Measurements from ENCODE around the gene P2RY8.
"Not testable (repeated sequence)": the region's sequence is repeated elsewhere in the genome, so short reads cannot be mapped to it uniquely, and the experiment has no call there.

P2RY8 gene

DNA sequence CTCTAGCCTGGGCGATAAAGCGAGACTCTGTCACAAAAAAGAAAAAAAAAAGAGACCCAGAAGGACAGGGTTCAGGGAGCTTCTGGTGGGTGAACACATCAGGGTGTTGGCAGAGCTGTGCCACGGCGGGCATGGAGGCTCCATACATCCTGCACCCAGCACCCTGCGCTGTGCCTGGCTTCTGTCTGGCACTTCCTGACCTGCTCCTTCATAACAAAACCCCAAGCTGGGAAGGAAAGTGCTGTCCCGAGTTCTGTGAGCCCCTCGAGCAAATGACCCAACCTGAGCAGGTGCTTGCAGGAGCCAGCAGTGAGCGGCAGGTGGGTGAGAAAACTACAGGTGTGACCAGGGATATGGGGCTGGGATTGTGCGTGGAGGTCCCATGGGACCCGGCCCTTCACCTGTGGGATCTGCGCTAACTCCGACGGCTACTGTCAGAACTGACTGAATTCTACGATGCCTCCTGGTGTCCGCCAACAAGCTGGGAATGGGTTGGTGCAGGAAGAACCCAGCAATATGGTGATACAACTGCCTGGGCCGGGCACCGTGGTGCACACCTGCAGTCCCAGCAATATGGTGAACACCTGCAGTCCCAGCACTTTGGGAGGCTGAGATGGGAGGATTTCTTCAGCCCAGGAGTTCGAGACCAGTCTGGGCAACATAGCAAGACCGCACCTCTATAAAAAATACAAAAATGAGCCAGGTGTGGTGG is 103.2 kb downstream of the P2RY8 start:
- no peaks in the 10 kb centered on the region for H3K27me3 ChIP-seq (ENCODE audit: control insufficient read depth, insufficient read depth, low read length)
- no peak overlapping the region for H3K4me3 ChIP-seq (ENCODE audit: low read length)
- no peak overlapping the region for H3K9ac ChIP-seq (ENCODE audit: low read length)
- H3K4me1 ChIP-seq (ENCODE audit: control insufficient read depth, insufficient read depth, low read length): no peaks in the 10 kb centered on the region
- H3K36me3 ChIP-seq (ENCODE audit: control insufficient read depth, insufficient read depth, low read length): peaks cover 14% of the 10 kb centered on the region
- H3K27ac ChIP-seq (ENCODE audit: low read depth, low read length): no peak overlapping the region

DNA sequence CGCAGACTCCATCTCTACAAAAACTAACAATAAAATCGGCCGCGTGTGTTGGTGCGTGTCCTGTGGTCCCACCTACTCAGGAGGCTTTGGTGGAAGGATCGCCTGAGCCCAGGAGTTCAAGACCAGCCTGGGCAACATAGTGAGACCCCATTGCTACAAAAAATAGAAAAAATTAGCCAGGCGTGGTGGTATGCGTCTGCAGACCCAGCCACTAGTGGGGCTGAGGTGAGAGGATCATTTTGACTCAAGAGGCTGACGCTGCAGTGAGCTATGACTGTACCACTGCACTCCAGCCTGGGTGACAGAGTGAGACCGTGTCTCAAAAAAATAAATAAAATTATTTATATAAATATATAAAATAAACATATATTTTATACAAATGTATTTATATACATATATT is 106.5 kb downstream of the P2RY8 start:
- Histone ChIP-seq H3K4me1 (ENCODE audit: control insufficient read depth, insufficient read depth, low read length) (no peaks in the 10 kb centered on the region), H3K36me3 (ENCODE audit: control insufficient read depth, insufficient read depth, low read length) (peaks cover 16% of the 10 kb centered on the region), H3K27me3 (ENCODE audit: control insufficient read depth, insufficient read depth, low read length) (no peaks in the 10 kb centered on the region), H3K4me3 (ENCODE audit: low read length) (no peak overlapping the region), H3K9ac (ENCODE audit: low read length) (no peak overlapping the region), H3K27ac (ENCODE audit: low read depth, low read length) (no peak overlapping the region)

DNA sequence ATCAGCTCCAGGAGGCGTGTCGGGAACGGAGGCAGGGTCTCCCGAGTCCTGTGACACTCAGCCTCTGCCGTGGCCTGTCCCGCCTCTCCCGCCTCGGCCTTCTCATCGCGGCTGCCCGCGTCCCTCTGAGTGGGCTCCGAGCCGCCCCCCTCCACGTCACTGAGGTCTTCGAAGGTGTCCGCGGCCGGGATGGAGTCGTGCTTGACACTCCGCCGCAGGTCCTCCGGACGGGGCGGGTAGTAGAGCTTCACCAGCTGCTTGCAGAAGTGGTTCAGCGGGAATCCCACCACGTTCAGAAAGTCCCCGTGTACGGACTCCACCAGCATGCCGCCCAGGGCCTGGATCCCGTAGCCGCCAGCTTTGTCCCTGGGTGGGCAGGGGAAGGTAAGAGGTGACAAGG is 109.2 kb downstream of the P2RY8 start:
- Histone ChIP-seq H3K27me3 (ENCODE audit: control insufficient read depth, insufficient read depth, low read length) (no peaks in the 10 kb centered on the region), H3K4me3 (ENCODE audit: low read length) (no peak overlapping the region), H3K36me3 (ENCODE audit: control insufficient read depth, insufficient read depth, low read length) (peaks cover 11% of the 10 kb centered on the region), H3K27ac (ENCODE audit: low read depth, low read length) (no peak overlapping the region), H3K9ac (ENCODE audit: low read length) (no peak overlapping the region), H3K4me1 (ENCODE audit: control insufficient read depth, insufficient read depth, low read length) (no peaks in the 10 kb centered on the region)

DNA sequence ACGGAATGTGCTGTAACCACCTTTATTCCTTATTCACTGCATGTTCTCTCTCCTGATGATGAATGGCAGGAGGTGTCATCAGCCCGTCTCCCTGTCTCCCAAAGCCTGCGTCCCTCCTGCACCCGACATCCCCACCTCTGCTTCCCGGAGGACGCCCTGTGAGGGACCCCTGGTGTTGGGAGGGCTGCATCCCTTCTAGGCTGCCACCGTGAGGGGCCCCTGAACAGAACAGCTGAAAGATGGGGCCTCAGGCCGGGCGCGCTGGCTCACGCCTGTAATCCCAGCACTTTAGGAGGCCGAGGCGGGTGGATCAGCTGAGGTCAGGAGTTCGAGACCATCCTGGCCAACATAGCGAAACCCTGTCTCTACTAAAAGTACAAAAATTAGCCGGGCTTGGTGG is 110.7 kb downstream of the P2RY8 start:
- not testable (repeated sequence) for H3K4me3 ChIP-seq (ENCODE audit: low read length); H3K4me1 ChIP-seq (ENCODE audit: control insufficient read depth, insufficient read depth, low read length); H3K9ac ChIP-seq (ENCODE audit: low read length); H3K27me3 ChIP-seq (ENCODE audit: control insufficient read depth, insufficient read depth, low read length); H3K27ac ChIP-seq (ENCODE audit: low read depth, low read length)
- peaks cover 15% of the 10 kb centered on the region for H3K36me3 ChIP-seq (ENCODE audit: control insufficient read depth, insufficient read depth, low read length)

DNA sequence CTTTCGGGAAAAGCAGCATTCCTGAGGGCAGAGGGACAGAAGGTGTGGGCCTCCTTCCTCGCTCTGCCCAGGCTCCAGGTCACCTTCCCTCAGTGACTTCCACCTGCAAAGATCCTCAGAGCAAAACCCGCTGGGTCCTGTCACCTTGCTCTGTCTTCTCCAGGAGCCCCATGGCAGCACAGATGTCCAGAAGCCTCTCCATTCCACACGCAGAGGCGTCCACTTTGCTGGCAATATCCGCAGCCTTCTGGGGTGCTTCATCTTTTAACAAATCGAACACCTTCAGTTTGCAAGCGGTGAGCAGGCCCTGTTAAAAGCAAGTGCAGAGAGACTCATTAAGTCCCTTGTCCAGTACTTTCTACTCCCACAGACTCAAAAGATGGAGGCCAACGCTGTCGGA is 111.6 kb downstream of the P2RY8 start:
- no peaks in the 10 kb centered on the region for H3K27me3 ChIP-seq (ENCODE audit: control insufficient read depth, insufficient read depth, low read length)
- no peaks in the 10 kb centered on the region for H3K4me1 ChIP-seq (ENCODE audit: control insufficient read depth, insufficient read depth, low read length)
- H3K27ac ChIP-seq (ENCODE audit: low read depth, low read length): no peak overlapping the region
- H3K4me3 ChIP-seq (ENCODE audit: low read length): no peak overlapping the region
- H3K9ac ChIP-seq (ENCODE audit: low read length): no peak overlapping the region
- H3K36me3 ChIP-seq (ENCODE audit: control insufficient read depth, insufficient read depth, low read length): peaks cover 17% of the 10 kb centered on the region

DNA sequence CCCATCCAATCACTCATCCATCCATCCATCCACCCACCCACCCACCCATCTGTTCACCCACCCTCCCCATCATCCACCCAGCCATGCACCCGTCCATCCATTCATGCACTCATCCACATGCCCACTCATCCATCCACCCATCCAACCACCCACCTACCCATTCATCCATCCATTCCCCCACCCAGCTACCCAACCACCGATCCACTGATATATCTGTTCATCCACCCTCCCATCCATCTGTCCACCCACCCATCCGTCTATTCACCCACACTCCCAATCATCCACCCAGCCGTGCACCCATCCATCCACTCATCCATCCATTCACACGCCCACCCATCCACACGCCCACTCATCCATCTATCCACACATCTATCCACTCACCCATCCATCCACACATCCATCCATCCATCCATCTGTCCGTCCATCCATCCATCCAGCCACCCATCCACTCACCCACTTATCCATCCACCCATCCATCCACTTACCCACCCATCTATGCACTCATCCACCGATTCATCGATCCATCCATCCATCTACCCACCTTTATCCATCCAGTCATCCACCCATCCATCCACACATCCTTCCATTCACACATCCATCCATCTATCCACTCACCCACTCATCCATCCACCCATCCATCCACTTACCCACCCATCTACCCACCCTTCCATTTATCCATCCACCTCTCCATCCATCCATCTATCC is 112.7 kb downstream of the P2RY8 start:
- Histone ChIP-seq H3K9ac (ENCODE audit: low read length) (no peak overlapping the region), H3K27me3 (ENCODE audit: control insufficient read depth, insufficient read depth, low read length) (no peaks in the 10 kb centered on the region), H3K4me1 (ENCODE audit: control insufficient read depth, insufficient read depth, low read length) (no peaks in the 10 kb centered on the region), H3K27ac (ENCODE audit: low read depth, low read length) (no peak overlapping the region), H3K4me3 (ENCODE audit: low read length) (no peak overlapping the region), H3K36me3 (ENCODE audit: control insufficient read depth, insufficient read depth, low read length) (peaks cover 17% of the 10 kb centered on the region)

DNA sequence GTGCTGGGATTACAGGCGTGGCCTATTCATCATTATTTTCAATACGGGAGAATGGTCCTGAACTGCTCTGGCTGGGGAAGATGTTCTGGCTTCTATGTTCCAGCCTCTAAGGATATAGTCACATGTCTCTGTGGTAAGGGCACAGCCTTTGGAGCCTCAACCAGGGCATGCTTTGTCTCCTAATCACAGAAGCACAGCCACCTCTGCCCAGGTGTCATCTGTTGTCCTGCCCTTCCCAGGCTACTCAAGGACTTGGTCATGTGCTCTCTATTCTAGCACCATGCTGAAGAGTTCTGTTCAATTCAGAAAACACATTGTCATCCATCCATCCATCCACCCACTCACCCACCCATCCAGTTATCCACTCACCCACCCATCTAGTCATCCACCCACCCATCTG is 113.8 kb downstream of the P2RY8 start:
- H3K27me3 ChIP-seq (ENCODE audit: control insufficient read depth, insufficient read depth, low read length): no peaks in the 10 kb centered on the region
- H3K36me3 ChIP-seq (ENCODE audit: control insufficient read depth, insufficient read depth, low read length): peaks cover 17% of the 10 kb centered on the region
- no peaks in the 10 kb centered on the region for H3K4me1 ChIP-seq (ENCODE audit: control insufficient read depth, insufficient read depth, low read length)
- no peak overlapping the region for H3K27ac ChIP-seq (ENCODE audit: low read depth, low read length)
- no peak overlapping the region for H3K9ac ChIP-seq (ENCODE audit: low read length)
- H3K4me3 ChIP-seq (ENCODE audit: low read length): no peak overlapping the region

DNA sequence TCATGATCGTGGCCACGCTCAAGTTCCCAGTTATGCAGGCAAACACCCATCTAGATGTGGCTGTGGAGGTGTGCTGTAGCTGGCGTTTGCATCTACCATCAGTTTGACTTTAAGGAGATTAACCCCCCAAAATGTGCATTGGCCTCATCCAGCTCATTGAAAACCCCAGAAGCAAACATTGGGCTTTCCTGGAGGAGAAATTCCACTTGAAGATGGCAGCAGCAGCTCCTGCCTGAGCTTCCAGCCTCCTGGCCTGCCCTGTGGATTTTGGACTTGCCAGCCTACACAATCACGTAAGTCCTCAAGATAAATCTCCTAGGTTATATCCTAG is 114.9 kb downstream of the P2RY8 start:
- no peaks in the 10 kb centered on the region for H3K4me1 ChIP-seq (ENCODE audit: control insufficient read depth, insufficient read depth, low read length)
- H3K4me3 ChIP-seq (ENCODE audit: low read length): no peak overlapping the region
- no peak overlapping the region for H3K27ac ChIP-seq (ENCODE audit: low read depth, low read length)
- H3K36me3 ChIP-seq (ENCODE audit: control insufficient read depth, insufficient read depth, low read length): peaks cover 16% of the 10 kb centered on the region
- H3K9ac ChIP-seq (ENCODE audit: low read length): no peak overlapping the region
- H3K27me3 ChIP-seq (ENCODE audit: control insufficient read depth, insufficient read depth, low read length): no peaks in the 10 kb centered on the region

DNA sequence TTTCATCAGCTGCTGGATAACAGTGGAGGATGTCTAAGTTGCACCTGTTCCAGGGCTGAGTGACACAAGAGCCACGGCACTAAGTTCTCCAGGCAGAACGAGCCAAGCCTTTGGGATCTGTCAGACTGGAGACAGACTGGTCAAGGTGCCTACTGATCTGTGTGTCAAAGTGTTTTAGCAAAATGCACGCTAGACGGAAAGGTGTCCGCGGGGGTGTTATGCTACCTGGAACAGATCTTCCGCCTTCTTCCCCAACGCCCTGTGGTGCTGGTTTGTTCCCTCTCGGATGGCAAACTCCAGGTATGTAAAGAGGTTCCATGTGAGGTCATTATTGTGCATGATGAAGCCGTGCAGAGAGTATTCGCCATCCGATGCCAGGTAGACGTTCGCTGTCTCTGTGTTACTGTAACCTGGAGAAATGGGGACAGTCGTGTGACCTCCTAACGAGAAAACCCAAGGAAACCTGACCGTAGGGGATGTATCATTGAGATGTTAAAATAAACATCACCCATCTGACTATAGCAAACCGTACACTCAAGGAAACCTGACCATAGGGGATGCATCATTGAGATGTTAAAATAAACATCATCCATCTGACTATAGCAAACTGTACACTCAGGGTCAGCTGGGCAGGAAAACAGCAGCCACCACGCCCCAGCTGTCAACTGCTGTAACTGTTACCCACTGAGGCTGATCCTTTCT is 115.4 kb downstream of the P2RY8 start:
- H3K9ac ChIP-seq (ENCODE audit: low read length): no peak overlapping the region
- no peak overlapping the region for H3K27ac ChIP-seq (ENCODE audit: low read depth, low read length)
- no peaks in the 10 kb centered on the region for H3K4me1 ChIP-seq (ENCODE audit: control insufficient read depth, insufficient read depth, low read length)
- H3K4me3 ChIP-seq (ENCODE audit: low read length): no peak overlapping the region
- H3K27me3 ChIP-seq (ENCODE audit: control insufficient read depth, insufficient read depth, low read length): no peaks in the 10 kb centered on the region
- H3K36me3 ChIP-seq (ENCODE audit: control insufficient read depth, insufficient read depth, low read length): peaks cover 21% of the 10 kb centered on the region

DNA sequence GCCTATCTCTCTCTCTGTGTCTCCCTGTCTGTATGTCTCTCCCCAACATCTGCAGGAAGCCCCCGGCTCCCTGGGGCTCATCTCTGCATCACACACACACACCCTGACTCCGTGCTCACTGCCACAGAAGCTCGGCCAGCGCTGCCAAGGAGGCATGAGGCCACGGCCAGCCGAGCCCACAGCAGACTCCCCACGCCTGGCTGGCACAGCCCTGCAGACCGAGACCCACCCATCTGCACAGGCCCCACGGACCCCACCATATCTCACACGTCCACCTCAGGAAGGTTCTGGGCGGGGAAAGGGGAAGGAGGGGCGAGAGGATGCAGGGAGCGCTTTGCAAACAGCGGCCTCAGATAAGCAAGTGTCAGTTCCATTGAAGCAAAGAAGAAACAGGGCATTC is 116.6 kb downstream of the P2RY8 start:
- Histone ChIP-seq H3K4me3 (ENCODE audit: low read length) (no peak overlapping the region), H3K9ac (ENCODE audit: low read length) (no peak overlapping the region), H3K36me3 (ENCODE audit: control insufficient read depth, insufficient read depth, low read length) (peaks cover 26% of the 10 kb centered on the region), H3K27ac (ENCODE audit: low read depth, low read length) (no peak overlapping the region), H3K27me3 (ENCODE audit: control insufficient read depth, insufficient read depth, low read length) (no peaks in the 10 kb centered on the region), H3K4me1 (ENCODE audit: control insufficient read depth, insufficient read depth, low read length) (no peaks in the 10 kb centered on the region)

DNA sequence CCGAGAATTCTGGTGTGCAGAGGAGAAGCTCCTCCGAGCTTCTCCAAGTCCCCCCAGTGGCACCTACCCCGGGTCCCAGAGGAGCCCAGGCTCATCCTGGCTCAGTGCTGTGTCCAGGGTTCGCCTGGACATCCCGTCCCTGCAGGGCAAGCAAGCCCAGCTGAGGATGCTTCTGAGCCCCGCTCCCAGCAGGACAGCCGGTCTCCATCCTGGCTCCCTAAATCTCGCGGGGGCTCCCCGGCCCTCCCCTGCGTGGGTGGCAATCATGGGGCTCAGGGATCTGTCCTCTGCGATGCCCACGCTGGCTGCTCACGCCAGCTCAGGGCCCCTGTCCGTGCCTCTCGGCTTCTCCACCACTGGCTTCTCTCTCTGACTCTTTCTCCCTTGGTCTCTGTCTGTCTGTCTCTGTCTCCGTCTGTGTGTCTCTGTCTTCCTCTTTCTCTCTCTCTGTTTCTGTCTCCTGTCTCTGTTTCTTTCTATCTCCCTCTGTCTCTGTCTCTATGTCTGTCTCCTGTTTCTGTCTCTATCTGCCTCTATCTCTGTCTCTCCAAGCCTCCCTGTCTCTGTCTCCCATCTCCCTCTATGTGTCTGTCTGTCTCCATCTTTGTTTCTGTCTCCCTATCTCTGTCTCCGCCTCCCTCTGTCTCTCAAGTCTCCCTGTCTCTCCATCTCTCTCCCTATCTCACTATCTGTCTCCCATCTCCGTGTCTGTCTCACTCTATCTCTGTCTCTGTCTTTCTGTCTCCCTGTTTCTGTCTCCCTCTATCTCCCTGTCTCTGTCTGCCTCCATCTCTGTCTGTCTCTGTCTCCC is 117.2 kb downstream of the P2RY8 start:
- Histone ChIP-seq H3K4me3 (ENCODE audit: low read length) (no peak overlapping the region), H3K4me1 (ENCODE audit: control insufficient read depth, insufficient read depth, low read length) (no peaks in the 10 kb centered on the region), H3K27ac (ENCODE audit: low read depth, low read length) (no peak overlapping the region), H3K27me3 (ENCODE audit: control insufficient read depth, insufficient read depth, low read length) (no peaks in the 10 kb centered on the region), H3K9ac (ENCODE audit: low read length) (no peak overlapping the region), H3K36me3 (ENCODE audit: control insufficient read depth, insufficient read depth, low read length) (peaks cover 26% of the 10 kb centered on the region)

DNA sequence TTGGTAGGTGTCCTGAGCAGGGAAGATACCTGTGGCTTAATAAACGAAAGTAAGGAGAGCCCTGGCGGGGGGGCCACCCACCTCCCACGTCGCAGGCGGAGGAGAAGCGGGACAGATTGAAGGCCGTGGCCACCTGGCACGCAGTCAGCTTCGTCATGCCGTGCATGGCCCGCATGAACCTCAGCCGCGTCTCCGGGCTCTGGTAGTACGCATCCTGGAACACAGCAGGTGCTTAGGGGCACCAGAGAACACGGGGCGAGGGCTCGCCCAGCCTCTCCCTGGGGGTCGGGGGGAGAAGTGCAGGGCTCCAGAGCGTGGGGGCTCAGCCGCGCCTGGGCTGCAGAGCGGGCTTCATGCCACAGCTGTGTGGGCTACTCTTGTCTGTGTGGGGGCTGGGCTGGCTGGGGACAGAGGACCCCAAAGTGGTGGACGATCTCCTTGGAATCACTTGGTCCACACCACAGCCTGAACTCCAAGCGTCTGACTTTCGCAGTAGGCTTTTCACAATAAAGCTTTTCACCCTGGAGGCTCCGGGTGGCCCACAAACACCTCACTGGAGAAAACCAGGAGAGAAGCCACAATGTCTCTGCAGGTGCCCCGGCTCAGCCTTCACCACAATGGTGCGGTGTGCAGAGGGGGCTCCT is 118.0 kb downstream of the P2RY8 start:
- no peaks in the 10 kb centered on the region for H3K4me1 ChIP-seq (ENCODE audit: control insufficient read depth, insufficient read depth, low read length)
- H3K4me3 ChIP-seq (ENCODE audit: low read length): no peak overlapping the region
- no peak overlapping the region for H3K27ac ChIP-seq (ENCODE audit: low read depth, low read length)
- H3K36me3 ChIP-seq (ENCODE audit: control insufficient read depth, insufficient read depth, low read length): peaks cover 28% of the 10 kb centered on the region
- H3K9ac ChIP-seq (ENCODE audit: low read length): no peak overlapping the region
- H3K27me3 ChIP-seq (ENCODE audit: control insufficient read depth, insufficient read depth, low read length): no peaks in the 10 kb centered on the region

Measured in rectal smooth muscle tissue (tissue), 1 donor.